PFSK-1 (cell line): Measurements from ENCODE around the gene PAPPA.

Source experiments
- FOXP2 ChIP-seq: optimal IDR thresholded peaks from 2 replicates; pipeline ENCODE3; 2011; ENCODE audit warnings: borderline replicate concordance, control low read depth, inconsistent platforms; ENCODE audit not compliant: insufficient read depth; ENCODE audit errors: extremely low read length, extremely low read depth
- POLR2AphosphoS5 ChIP-seq: IDR thresholded peaks from 2 replicates; pipeline ENCODE4 v1.6.1; 2012; ENCODE audit warnings: low read depth, mild to moderate bottlenecking, control low read depth, low read length, moderate library complexity
- SIN3A ChIP-seq: IDR thresholded peaks from 2 replicates; pipeline ENCODE4 v1.6.1; 2012; ENCODE audit warnings: mild to moderate bottlenecking, low read length, moderate library complexity, borderline replicate concordance; ENCODE audit not compliant: insufficient read depth
- TAF1 ChIP-seq: IDR thresholded peaks from 2 replicates; pipeline ENCODE4 v1.6.1; 2012; ENCODE audit warnings: low read length, control low read depth, borderline replicate concordance; ENCODE audit not compliant: insufficient read depth

GRCh38 chr9:116303270-116303669 lies 149.7 kb downstream of the PAPPA start:
- TF ChIP-seq POLR2AphosphoS5 (no peak), TAF1 (no peak), FOXP2 (no peak), SIN3A (no peak)
